ENCODE results near the gene NCAM2. TPM values are rescaled to one million over a fixed set of nuclear protein-coding genes. Genes with fewer than 3 reads are reported as not detected.

The NCAM2 gene
- total and polyA plus RNA-seq, 2 of the 8 experiments (the other 6 are each of a cell fraction or from before 2014, with no cell fraction given) = 0.14 to 1.1 TPM

DNA sequence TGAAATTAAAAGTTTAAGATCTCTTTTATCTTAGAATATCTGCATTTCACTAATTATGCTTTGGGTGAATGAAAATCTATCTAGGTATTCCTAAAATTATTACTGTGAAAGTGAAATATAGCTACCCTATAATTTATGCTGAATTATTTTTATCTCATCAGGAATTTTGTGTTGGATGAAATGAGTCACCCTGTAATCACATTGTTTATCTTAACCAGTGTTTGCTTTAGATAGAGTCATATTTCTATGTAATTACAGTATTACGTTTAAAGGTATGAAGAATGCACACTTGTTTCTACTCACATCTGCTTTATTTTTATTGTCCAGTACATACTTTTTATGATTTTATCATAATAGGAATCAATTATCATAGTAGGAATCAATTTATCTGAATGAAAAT lies 249.2 kb downstream of the NCAM2 start:
- Histone ChIP-seq H3K79me2 (ENCODE audit: control insufficient read depth in 1 of 2, insufficient read depth in 2 of 2, low read length in 2 of 2) (no peaks in the 10 kb centered on the region), H3K56ac (replicated peaks; ENCODE audit: insufficient read length, low read depth, low read length) (no peak overlapping the region), H3K79me1 (ENCODE audit: low read depth, low read length) (no peaks in the 10 kb centered on the region), H3K23ac (ENCODE audit: insufficient read length) (no peak overlapping the region), H3K18ac (ENCODE audit: extremely low read depth, low read length) (no peak overlapping the region), H2BK12ac (ENCODE audit: low read depth, low read length) (no peak overlapping the region), H2AFZ (ENCODE audit: low read length) (no peak overlapping the region), H3K4me1 (replicated peaks in 1 of 4; ENCODE audit: control insufficient read depth in 3 of 4, insufficient read depth in 4 of 4, low read length in 3 of 4) (no peaks in the 10 kb centered on the region), H4K5ac (ENCODE audit: insufficient read length, low read depth, low read length) (no peak overlapping the region), H2BK20ac (ENCODE audit: low read length) (no peak overlapping the region), H3K4ac (replicated peaks; ENCODE audit: insufficient read length, low read depth, low read length) (no peak overlapping the region), H3K9ac (replicated peaks in 1 of 4; ENCODE audit: extremely low read depth in 1 of 4, low read depth in 3 of 4, low read length in 3 of 4) (no peak overlapping the region), H4K20me1 (replicated peaks in 1 of 2; ENCODE audit: control insufficient read depth in 1 of 2, insufficient read depth in 2 of 2, low read length in 2 of 2) (no peaks in the 10 kb centered on the region), H4K8ac (ENCODE audit: extremely low read depth, insufficient read depth, low read length) (no peak overlapping the region), H3K4me2 (ENCODE audit: insufficient read depth in 1 of 2, low read depth in 2 of 2, low read length in 2 of 2) (no peak overlapping the region), H2BK15ac (ENCODE audit: low read length) (no peak overlapping the region), H3K14ac (ENCODE audit: insufficient read length) (no peak overlapping the region), H2BK120ac (replicated peaks; ENCODE audit: low read depth, low read length) (no peak overlapping the region), H2AK5ac (ENCODE audit: low read depth, low read length) (no peak overlapping the region), H4K91ac (replicated peaks; ENCODE audit: insufficient read length, low read length) (no peak overlapping the region), H3K9me3 (ENCODE audit: insufficient read depth in 2 of 2, low read depth in 1 of 2, low read length in 1 of 2) (no peaks in the 10 kb centered on the region; a peak in 1 of 4 replicates), H3K36me3 (ENCODE audit: control insufficient read depth in 2 of 4, insufficient read depth in 4 of 4, low read length in 3 of 4) (no peaks in the 10 kb centered on the region), H3K23me2 (ENCODE audit: low read depth, low read length) (no peaks in the 10 kb centered on the region), H3K4me3 (ENCODE audit: extremely low read depth in 1 of 4, insufficient read depth in 2 of 4, low read depth in 3 of 4, low read length in 4 of 4) (no peak overlapping the region), H3K27me3 (replicated peaks in 1 of 4; ENCODE audit: control insufficient read depth in 3 of 4, extremely low read depth in 1 of 4, insufficient read depth in 3 of 4, low read length in 3 of 4) (no peaks in the 10 kb centered on the region), H3K27ac (ENCODE audit: low read depth, low read length) (no peak overlapping the region), H2BK5ac (ENCODE audit: low read depth, low read length) (no peak overlapping the region)
- no peak for DNase-seq (ENCODE audit: low read depth in 1 of 2, low spot score in 2 of 2)
- no peak for FAIRE-seq
- ChIA-PET CTCF (ENCODE audit: partially characterized antibody) (no interaction called here), POLR2A (ENCODE audit: partially characterized antibody) (interaction anchor here (0.7 kb wide), 1 partner anchor 120 kb away, joined by 5 read pairs; no protein-coding TSS in a partner anchor)
- no peak for TF ChIP-seq MAX (IDR thresholded peaks at IDR 0.05)
- no peak for TF ChIP-seq BCL11A (IDR thresholded peaks at IDR 0.05; ENCODE audit: low read depth in 2 of 2, low read length in 2 of 2)
- TF ChIP-seq NANOG (IDR thresholded peaks at IDR 0.05; ENCODE audit: insufficient read depth, low read depth, low read length, poor library complexity, severe bottlenecking) = no peak
- TF ChIP-seq POLR2A (IDR thresholded peaks at IDR 0.05; ENCODE audit: control extremely low read depth in 1 of 2, low read depth in 2 of 2, low read length in 2 of 2) = no peak
- no peak for TF ChIP-seq KDM4A (IDR thresholded peaks at IDR 0.05; ENCODE audit: low read depth, low read length, severe bottlenecking)
- no peak for TF ChIP-seq TEAD4 (IDR thresholded peaks at IDR 0.05; ENCODE audit: low read depth, low read length)
- TF ChIP-seq KDM5A (IDR thresholded peaks at IDR 0.05; ENCODE audit: low read length) = no peak
- 82% methylated on average over 1 of the region's 1 CpG; no CpG with 5 or more reads in 1 of the 2 experiments for WGBS, 2 experiments (ENCODE audit: extremely low coverage in 1 of 2, insufficient coverage in 1 of 2, insufficient read length in 1 of 2, insufficient replicate concordance in 2 of 2, low coverage in 1 of 2, low lambda C conversion rate in 2 of 2, missing lambda C conversion rate in 1 of 2)
